22Rv1 (cell line): ENCODE data around the gene SLC5A5.

ENCODE experiments used
- H3K27ac ChIP-seq: fragments of 450-650 bp; 2 replicates; pipeline ENCODE4 v1.5.1; 2017
- CTCF ChIP-seq: fragments of 450-650 bp; IDR thresholded peaks from 2 replicates; pipeline ENCODE4 v1.5.1; 2017; ENCODE audit warnings: mild to moderate bottlenecking
- ZFX ChIP-seq: fragments of 450-650 bp; IDR thresholded peaks from 2 replicates; pipeline ENCODE4 v1.6.1; 2017; ENCODE audit warnings: antibody characterized with exemption, borderline replicate concordance

The SLC5A5 gene

GRCh38 chr19:17866964-17867486 is 4.7 kb upstream of the SLC5A5 start:
- peak overlapping the region; percentile 84; the same call in 1 of the 2 replicates for H3K27ac ChIP-seq
- TF ChIP-seq ZFX (no peak), CTCF (no peak)

- TF ChIP-seq ZFX, result no peak
- no peak for TF ChIP-seq CTCF
- no peak overlapping the region for H3K27ac ChIP-seq
Measured at GRCh38 chr19:17868669-17869068, 3.1 kb upstream of the SLC5A5 start.

- no peak for TF ChIP-seq ZFX
- no peak for TF ChIP-seq CTCF
- no peak overlapping the region for H3K27ac ChIP-seq
Measured at GRCh38 chr19:17869114-17869608, 2.6 kb upstream of the SLC5A5 start.

GRCh38 chr19:17871032-17871877 is 490 bp upstream of the SLC5A5 start:
- no peak overlapping the region for H3K27ac ChIP-seq
- TF ChIP-seq ZFX (no peak), CTCF (no peak)

GRCh38 chr19:17872251-17873001 is 681 bp downstream of the SLC5A5 start:
- no peak for TF ChIP-seq CTCF
- TF ChIP-seq ZFX, result no peak
- H3K27ac ChIP-seq, result no peak overlapping the region

- TF ChIP-seq CTCF (no peak), ZFX (no peak)
Measured at GRCh38 chr19:17873786-17874757, 2.3 kb downstream of the SLC5A5 start.

More at GRCh38 chr19:17873786-17874757, 2.3 kb downstream of the SLC5A5 start:
- no peak overlapping the region for H3K27ac ChIP-seq
